Measurements from ENCODE around the gene ANK3. TPM values are rescaled to one million over a fixed set of nuclear protein-coding genes. Genes with fewer than 3 reads are reported as not detected.

ANK3 gene
- total RNA-seq, 1 donor, result 248 TPM

DNA sequence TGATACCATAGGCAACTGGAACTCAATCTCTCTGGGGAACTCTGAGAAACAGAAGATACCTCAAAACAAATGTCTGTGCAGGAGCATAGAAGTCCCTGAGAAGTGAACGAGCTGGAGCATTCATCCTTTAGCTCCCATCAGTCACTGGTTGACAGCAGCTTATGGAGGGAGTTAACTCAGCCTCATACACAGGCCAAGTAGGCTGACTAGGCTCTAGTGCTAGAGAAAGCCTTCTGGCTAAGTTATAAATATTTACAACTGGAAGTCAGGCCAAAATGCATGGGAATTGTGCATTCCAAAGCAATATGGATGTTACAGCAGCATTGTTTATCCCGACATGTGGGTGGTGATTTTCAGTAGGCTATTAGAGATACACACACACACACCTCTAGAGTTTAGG is 66.5 kb downstream of the ANK3 start:
- no peak overlapping the region for H3K4me3 ChIP-seq (ENCODE audit: low read depth, low read length)
- no peak for TF ChIP-seq CTCF (IDR thresholded peaks at IDR 0.05; ENCODE audit: insufficient read depth, low read length)
- no peak for DNase-seq (ENCODE audit: low read depth)

GRCh38 chr10:60320666-60321065 is 69.0 kb downstream of the ANK3 start:
- no peak for TF ChIP-seq CTCF (IDR thresholded peaks at IDR 0.05; ENCODE audit: insufficient read depth, low read length)
- no peak for DNase-seq (ENCODE audit: low read depth)
- H3K4me3 ChIP-seq (ENCODE audit: low read depth, low read length), result no peak overlapping the region

DNA sequence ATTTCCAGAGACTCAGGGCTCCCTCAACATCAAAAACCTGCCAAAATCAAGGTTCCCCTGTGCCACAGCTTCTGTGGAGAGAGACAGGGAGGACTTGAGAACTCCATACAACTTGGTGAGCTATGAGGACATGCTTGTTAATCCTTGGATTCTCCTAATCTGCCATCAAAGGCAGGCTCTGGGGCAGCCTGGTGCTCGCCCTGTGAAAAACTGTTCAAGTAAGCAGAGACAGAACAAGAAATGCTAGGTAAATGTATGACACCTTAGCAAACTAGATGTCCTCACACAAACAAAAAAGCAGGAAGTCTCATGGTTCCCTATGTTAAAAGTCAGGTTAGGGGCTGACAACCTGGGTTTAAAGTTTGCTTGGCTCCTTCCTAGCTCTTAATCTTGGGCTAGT is 73.6 kb downstream of the ANK3 start:
- no peak for TF ChIP-seq CTCF (IDR thresholded peaks at IDR 0.05; ENCODE audit: insufficient read depth, low read length)
- H3K4me3 ChIP-seq (ENCODE audit: low read depth, low read length), result no peak overlapping the region
- DNase-seq (ENCODE audit: low read depth), result no peak

DNA sequence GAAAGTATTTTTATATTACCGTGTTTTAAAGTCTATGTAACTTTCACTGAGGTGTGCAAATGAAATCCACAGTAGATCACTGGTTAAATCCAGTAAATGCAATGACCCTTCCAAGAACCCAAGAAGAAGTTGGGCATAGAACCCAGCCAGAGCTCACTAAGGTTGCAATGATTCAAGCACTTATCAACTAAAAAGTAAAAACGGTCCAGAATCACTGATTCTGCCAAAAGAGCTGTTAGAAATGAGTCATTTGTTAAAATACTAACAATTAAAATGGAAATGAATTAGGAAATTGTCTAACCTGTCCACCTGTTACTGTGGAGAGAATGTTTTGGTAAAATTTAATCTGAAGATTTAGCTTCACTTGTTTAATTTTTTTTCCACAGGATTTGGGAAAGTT is 74.4 kb downstream of the ANK3 start:
- TF ChIP-seq CTCF (IDR thresholded peaks at IDR 0.05; ENCODE audit: insufficient read depth, low read length), result no peak

GRCh38 chr10:60314069-60314940 is 75.4 kb downstream of the ANK3 start:
- peak; percentile 83 for DNase-seq (ENCODE audit: low read depth)
- TF ChIP-seq CTCF (IDR thresholded peaks at IDR 0.05; ENCODE audit: insufficient read depth, low read length), result no peak

More for the DNA sequence above, 74.4 kb downstream of the ANK3 start:
- H3K4me3 ChIP-seq (ENCODE audit: low read depth, low read length), result no peak overlapping the region
- DNase-seq (ENCODE audit: low read depth), result peak; percentile 57

DNA sequence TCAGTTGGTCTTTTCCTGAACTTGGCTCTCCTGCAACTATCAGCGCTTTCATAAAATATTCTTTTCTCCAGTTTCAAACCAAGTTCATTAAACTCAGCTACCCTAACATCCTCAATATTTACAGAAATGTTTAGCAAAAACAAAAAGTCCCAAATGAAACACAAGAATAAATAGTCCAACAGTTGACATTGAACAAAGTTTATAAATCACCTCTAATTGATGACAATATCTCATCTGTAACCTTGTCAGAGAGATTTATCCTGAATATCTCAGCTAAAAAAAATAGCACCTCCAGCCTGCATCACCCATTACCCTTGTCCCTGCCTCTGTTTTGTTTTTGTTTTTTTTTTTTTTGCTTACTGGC is 76.1 kb downstream of the ANK3 start:
- no peak overlapping the region for H3K4me3 ChIP-seq (ENCODE audit: low read depth, low read length)
- TF ChIP-seq CTCF (IDR thresholded peaks at IDR 0.05; ENCODE audit: insufficient read depth, low read length), result no peak
- no peak for DNase-seq (ENCODE audit: low read depth)

More at GRCh38 chr10:60314069-60314940, 75.4 kb downstream of the ANK3 start:
- H3K4me3 ChIP-seq (ENCODE audit: low read depth, low read length), result no peak overlapping the region
